VCaP (cell line): ENCODE data around the gene CYSLTR2.

Source experiments
- H3K27ac ChIP-seq: fragments of 450-650 bp; 2 replicates; pipeline ENCODE4 v1.5.1; 2017
- TF ChIP-seq, protein P1 (sequence below): fragments of 450-650 bp; conservative IDR thresholded peaks from 2 replicates; pipeline ENCODE4 v1.5.1; 2017; ENCODE audit warnings: mild to moderate bottlenecking, moderate library complexity

Gene CYSLTR2

DNA sequence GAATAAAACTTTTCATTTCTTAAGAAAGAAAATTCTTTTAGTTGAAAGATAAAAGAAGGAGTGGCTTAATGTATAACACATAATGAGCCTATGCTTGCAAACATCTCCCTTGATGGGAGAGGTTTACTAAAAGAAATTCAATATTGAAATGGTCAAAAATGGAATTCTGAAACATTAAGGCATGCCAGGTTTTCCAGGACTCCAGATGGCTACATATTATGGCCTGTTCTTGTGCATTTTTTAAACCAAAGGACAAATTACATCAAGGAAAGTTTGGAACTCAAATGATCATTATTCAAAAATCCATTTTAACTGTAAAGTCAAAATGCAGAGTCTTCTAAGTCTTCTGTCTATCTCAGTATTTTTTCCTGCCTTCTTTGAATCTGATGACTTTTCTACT is 19.1 kb upstream of the CYSLTR2 start:
- TF ChIP-seq, protein P1, sequence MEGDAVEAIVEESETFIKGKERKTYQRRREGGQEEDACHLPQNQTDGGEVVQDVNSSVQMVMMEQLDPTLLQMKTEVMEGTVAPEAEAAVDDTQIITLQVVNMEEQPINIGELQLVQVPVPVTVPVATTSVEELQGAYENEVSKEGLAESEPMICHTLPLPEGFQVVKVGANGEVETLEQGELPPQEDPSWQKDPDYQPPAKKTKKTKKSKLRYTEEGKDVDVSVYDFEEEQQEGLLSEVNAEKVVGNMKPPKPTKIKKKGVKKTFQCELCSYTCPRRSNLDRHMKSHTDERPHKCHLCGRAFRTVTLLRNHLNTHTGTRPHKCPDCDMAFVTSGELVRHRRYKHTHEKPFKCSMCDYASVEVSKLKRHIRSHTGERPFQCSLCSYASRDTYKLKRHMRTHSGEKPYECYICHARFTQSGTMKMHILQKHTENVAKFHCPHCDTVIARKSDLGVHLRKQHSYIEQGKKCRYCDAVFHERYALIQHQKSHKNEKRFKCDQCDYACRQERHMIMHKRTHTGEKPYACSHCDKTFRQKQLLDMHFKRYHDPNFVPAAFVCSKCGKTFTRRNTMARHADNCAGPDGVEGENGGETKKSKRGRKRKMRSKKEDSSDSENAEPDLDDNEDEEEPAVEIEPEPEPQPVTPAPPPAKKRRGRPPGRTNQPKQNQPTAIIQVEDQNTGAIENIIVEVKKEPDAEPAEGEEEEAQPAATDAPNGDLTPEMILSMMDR, result no peak
- H3K27ac ChIP-seq, result no peak overlapping the region

DNA sequence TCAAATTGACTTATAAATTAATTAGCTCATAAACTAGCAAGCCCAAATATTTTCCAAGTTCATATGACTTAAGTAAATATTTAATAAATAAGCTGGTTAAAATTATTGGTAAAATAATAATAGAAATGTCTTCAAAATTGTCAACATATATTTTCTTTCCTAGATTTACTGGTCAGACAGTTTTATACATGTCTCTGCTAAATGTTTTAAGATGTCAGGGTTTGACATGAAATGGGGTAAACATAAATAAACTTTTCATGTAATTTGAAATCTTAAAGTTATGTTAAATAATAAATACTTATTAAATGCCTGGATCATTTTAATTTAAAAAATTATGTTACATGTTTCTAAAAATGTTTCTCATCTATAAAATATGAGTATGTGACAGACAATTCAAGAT is 18.3 kb upstream of the CYSLTR2 start:
- TF ChIP-seq, protein P1, result no peak
- H3K27ac ChIP-seq, result no peak overlapping the region

DNA sequence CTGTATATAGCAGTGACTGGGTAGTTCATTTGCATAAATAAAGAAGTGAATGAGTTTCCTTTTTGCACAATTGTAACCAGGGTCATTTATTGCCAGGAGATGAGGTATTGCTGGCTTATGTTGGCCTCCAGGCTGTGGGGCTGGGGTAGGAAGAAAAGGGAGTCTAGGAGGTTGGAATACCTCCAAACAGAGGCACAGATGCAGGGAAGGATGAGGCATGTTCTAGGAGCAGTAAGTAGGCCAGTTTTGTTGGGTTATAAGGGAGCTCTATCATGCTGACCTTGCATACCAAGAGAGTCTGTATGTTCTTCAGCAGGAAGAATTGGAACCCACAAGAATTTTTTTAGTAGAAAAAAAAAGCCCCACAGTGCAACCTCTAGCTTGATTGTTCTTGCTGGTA is 17.2 kb upstream of the CYSLTR2 start:
- TF ChIP-seq, protein P1, result no peak
- no peak overlapping the region for H3K27ac ChIP-seq

DNA sequence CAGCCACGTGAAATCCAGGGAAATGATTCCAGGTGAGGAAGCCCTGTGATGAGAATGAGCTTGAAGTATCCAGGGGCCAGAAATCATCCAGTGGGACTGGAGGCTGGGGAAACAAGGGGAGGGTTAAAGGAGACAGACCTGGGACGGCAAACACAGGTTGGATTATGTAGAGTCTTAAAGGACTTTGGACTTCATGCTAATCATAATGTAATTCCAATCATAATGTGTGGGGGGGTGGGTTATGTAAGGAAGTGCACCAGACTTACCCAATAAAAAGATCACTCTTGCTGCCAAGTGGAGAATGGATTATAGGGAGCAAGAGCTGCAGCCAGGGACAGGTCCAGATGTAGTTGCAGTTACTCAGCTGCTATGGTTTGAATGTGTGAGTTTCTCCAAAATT is 16.1 kb upstream of the CYSLTR2 start:
- H3K27ac ChIP-seq, result no peak overlapping the region
- TF ChIP-seq, protein P1, result no peak

DNA sequence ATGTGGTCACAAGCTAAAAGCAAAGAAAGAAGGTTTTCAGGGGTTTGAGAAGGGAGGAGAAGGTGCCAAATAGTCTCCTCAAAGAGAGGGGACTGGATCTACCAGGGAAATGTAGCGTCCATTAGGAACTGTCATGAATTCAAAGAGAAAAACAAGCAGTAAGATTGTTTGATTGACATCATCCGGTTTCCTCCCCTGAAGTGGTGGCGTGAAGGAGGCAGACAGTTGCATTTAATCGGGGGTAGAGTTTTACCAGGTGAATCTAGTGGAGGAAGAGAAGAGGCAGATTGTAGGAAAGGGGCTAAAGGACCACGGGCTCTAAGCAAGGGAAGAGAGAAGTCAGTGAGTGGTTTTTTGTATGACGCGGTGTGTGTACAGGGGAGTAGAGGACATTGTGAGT is 13.0 kb upstream of the CYSLTR2 start:
- TF ChIP-seq, protein P1, result no peak
- no peak overlapping the region for H3K27ac ChIP-seq

DNA sequence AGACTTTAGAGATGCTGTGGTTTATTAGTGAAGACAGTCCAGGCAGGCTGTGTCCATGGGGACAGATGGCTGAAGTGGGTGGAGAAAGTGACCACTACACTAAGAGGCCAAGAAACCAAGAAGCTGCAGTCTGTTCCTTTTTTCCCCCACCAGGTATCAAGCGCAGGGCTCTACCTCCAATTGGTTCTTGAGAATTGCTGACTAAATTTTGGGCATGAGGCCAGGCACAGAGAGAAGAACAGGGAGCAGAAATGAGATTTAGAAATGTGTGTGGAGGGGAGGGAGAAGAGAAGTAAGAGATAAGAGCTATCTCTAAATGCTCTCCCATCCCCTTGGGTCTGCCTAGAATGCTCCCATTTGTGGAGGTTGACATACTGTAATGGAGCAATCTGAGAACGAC is 12.3 kb upstream of the CYSLTR2 start:
- no peak overlapping the region for H3K27ac ChIP-seq
- TF ChIP-seq, protein P1, result no peak

DNA sequence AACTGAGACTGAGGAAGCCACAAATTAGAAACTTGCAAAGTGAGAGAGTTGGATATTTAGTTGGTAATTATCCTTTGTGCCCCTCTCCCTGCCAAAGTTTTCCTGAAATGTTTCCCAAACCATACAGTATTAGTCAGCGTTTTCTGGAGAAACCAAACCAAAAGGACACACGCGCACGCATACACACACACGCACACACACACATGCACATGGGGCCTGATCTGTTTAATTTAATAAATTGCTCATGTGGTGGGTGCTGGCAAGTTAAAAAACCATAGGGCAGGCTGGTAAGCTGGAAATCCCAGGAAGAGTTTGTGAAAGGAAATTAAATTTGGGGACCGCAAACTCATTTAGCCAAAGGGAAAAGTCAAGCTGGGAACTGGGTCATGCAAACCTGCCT is 11.7 kb upstream of the CYSLTR2 start:
- TF ChIP-seq, protein P1, result no peak
- H3K27ac ChIP-seq, result no peak overlapping the region

DNA sequence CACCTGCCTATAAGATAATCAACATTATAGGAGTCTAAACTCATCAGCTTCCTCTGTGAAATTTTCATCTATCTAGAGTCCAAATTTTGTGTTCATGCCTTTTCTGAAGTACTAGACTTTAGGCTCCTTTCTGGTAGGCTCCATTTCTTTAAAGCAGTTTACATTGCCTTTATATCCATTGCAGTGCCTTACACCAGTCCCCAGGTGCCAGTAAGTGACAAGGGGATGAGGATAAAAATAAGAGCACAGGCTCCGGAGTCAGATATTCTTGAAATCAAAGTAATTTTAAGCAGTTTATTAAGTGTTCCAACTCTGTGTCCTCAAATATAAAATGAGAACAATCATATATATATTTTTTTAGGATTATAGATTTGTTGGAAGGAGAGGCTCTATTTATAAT is 10.6 kb upstream of the CYSLTR2 start:
- TF ChIP-seq, protein P1, result no peak
- no peak overlapping the region for H3K27ac ChIP-seq
